GM12878 (cell line): ENCODE measurements around the gene GCH1. TPM values are rescaled to one million over a fixed set of nuclear protein-coding genes. Genes with fewer than 3 reads are reported as not detected.

Experiments used
- ATAC-seq: fragments of 200-7000 bp; cut with Tn5 transposase; 3 replicates; pipeline ENCODE4 v1.9.1; 2020; ENCODE audit warnings: mild to moderate bottlenecking, moderate library complexity
- BruUV-seq: library from RNA; stranded (reverse); fragments of 400-500 nt; replicated peaks from 2 replicates; lab custom pipeline; 2021; lab: Mats Ljungman, UMichigan
- CTCF ChIA-PET: fragments of 300-600 bp; sonication (Branson Sonifier 250); formaldehyde crosslinking; extraction: SDS; loops from one replicate; lab custom pipeline; 2021; ENCODE audit warnings: inconsistent platforms; lab: Yijun Ruan, JAX
- POLR2A ChIA-PET: fragments of 350-600 bp; formaldehyde crosslinking; extraction: SDS; loops from one replicate; lab custom pipeline; 2021; ENCODE audit warnings: inconsistent platforms; lab: Charles Lee
- RAD21 ChIA-PET: fragments of 300-600 bp; sonication (Branson Sonifier 250); formaldehyde crosslinking; loops from one replicate; lab custom pipeline; 2023; ENCODE audit warnings: antibody characterized with exemption; ENCODE audit not compliant: unreplicated experiment; lab: Charles Lee
- SMC1A ChIA-PET: fragments of 300-600 bp; sonication (Branson Sonifier 250); formaldehyde crosslinking; loops from one replicate; lab custom pipeline; 2023; ENCODE audit not compliant: unreplicated experiment, uncharacterized antibody; lab: Charles Lee
- DNase-seq: peaks from one replicate; pipeline ENCODE4 v3.0.0-alpha.2; 2011; ENCODE audit warnings: low read depth, low spot score
- FAIRE-seq: peaks from 3 replicates; lab custom pipeline; 2011; peaks lifted over from hg19 to GRCh38; lab: Jason Lieb, UNC
- H2AFZ ChIP-seq: 2 replicates; pipeline ENCODE4 v1.6.0; 2011; ENCODE audit warnings: low read depth, low read length, control low read depth; ENCODE audit not compliant: control insufficient read depth
- H3K27ac ChIP-seq: 2 replicates; pipeline ENCODE4 v1.5.1; 2011; ENCODE audit warnings: control low read depth; ENCODE audit not compliant: control insufficient read depth, insufficient read depth
- H3K27me3 ChIP-seq, 2 experiments: replicated peaks in 1 of 2; 2 replicates each; pipeline versions ENCODE4 v1.6.0 to v1.6.1; 2011; ENCODE audit warnings: low read length in 1 of 2; ENCODE audit not compliant: control insufficient read depth in 2 of 2, insufficient read depth in 2 of 2
- H3K36me3 ChIP-seq, 2 experiments: 2 replicates each; pipeline ENCODE4 v1.5.1; 2011; ENCODE audit warnings: low read length in 1 of 2; ENCODE audit not compliant: control insufficient read depth in 2 of 2, insufficient read depth in 2 of 2
- H3K4me1 ChIP-seq: 2 replicates; pipeline ENCODE4 v1.6.1; 2011; ENCODE audit warnings: mild to moderate bottlenecking, low read length, moderate library complexity, mixed read lengths; ENCODE audit not compliant: control insufficient read depth, insufficient read depth
- H3K4me2 ChIP-seq: 2 replicates; pipeline ENCODE4 v1.6.0; 2011; ENCODE audit warnings: control low read depth; ENCODE audit not compliant: control insufficient read depth, insufficient read depth
- H3K4me3 ChIP-seq: fragments of 200-600 bp; sonication (generic); 2 replicates; pipeline ENCODE4 v1.5.1; 2016
- H3K79me2 ChIP-seq: 2 replicates; pipeline ENCODE4 v1.6.0; 2011; ENCODE audit warnings: low read length; ENCODE audit not compliant: control insufficient read depth, insufficient read depth
- H3K9ac ChIP-seq: 2 replicates; pipeline ENCODE4 v1.8.0; 2011; ENCODE audit warnings: low read length, control low read depth, mixed read lengths; ENCODE audit not compliant: control insufficient read depth, insufficient read depth
- H3K9me3 ChIP-seq: replicated peaks from 3 replicates; pipeline ENCODE4 v1.5.1; 2011; ENCODE audit warnings: mild to moderate bottlenecking, low read length; ENCODE audit not compliant: control insufficient read depth, insufficient read depth
- H4K20me1 ChIP-seq: 2 replicates; pipeline ENCODE4 v1.6.0; 2011; ENCODE audit not compliant: control insufficient read depth, insufficient read depth
- BHLHE40 ChIP-seq, 2 experiments: fragments of 450-650 bp in 1 of 2; IDR thresholded peaks; 2 replicates each; pipeline ENCODE4 v1.6.1; 2011 to 2017; ENCODE audit warnings: low read depth in 2 of 2, borderline replicate concordance in 1 of 2, improper control_type of control experiment in 1 of 2, low read length in 1 of 2, mild to moderate bottlenecking in 1 of 2
- CHD2 ChIP-seq: IDR thresholded peaks from 2 replicates; pipeline ENCODE4 v1.6.1; 2011; ENCODE audit warnings: low read depth, low read length, improper control_type of control experiment, borderline replicate concordance
- CTCF ChIP-seq, 3 experiments: IDR thresholded peaks in 2 of 3; conservative IDR thresholded peaks in 1 of 3; 2 replicates each; pipeline ENCODE4 v1.5.1; 2011; ENCODE audit warnings: low read depth in 3 of 3, low read length in 3 of 3, mild to moderate bottlenecking in 3 of 3, control low read depth in 2 of 3, moderate library complexity in 2 of 3, inconsistent platforms in 1 of 3, mixed read lengths in 1 of 3; ENCODE audit not compliant: control insufficient read depth in 2 of 3, insufficient read depth in 1 of 3; ENCODE audit errors: extremely low read depth in 1 of 3
- CUX1 ChIP-seq: IDR thresholded peaks from 2 replicates; pipeline ENCODE4 v1.6.1; 2012; ENCODE audit warnings: improper control_type of control experiment, low read depth, low read length; ENCODE audit not compliant: insufficient replicate concordance
- IRF3 ChIP-seq: fragments of 450-650 bp; IDR thresholded peaks from 2 replicates; pipeline ENCODE4 v1.6.1; 2014; ENCODE audit warnings: mild to moderate bottlenecking
- PBX3 ChIP-seq: IDR thresholded peaks from 2 replicates; pipeline ENCODE4 v1.6.1; 2011; ENCODE audit warnings: mild to moderate bottlenecking, low read depth, low read length, moderate library complexity; ENCODE audit not compliant: insufficient replicate concordance
- RAD21 ChIP-seq: IDR thresholded peaks from 2 replicates; pipeline ENCODE4 v1.6.1; 2011; ENCODE audit warnings: mild to moderate bottlenecking, low read depth, low read length, moderate library complexity; ENCODE audit not compliant: insufficient read depth
- RELA ChIP-seq: fragments of 450-650 bp; IDR thresholded peaks from 2 replicates; pipeline ENCODE4 v1.8.0; 2014; ENCODE audit warnings: borderline replicate concordance; ENCODE audit not compliant: partially characterized antibody
- SKIL ChIP-seq: fragments of 450-650 bp; IDR thresholded peaks from 2 replicates; pipeline ENCODE4 v1.6.1; 2017; ENCODE audit warnings: mild to moderate bottlenecking, low read depth, inconsistent platforms; ENCODE audit not compliant: poor library complexity, severe bottlenecking
- SREBF1 ChIP-seq: IDR thresholded peaks from 2 replicates; pipeline ENCODE4 v1.6.1; 2012; ENCODE audit warnings: mild to moderate bottlenecking, low read length
- YY1 ChIP-seq: IDR thresholded peaks from 2 replicates; pipeline ENCODE4 v1.6.1; 2011; ENCODE audit warnings: low read depth, mild to moderate bottlenecking, low read length
- WGBS: methylation state at CpG from one replicate; pipeline ENCODE4 v1.1.6; 2016; ENCODE audit warnings: low lambda C conversion rate; ENCODE audit not compliant: insufficient replicate concordance, insufficient coverage; ENCODE audit errors: missing lambda C conversion rate; 5-methylcytosine and 5-hydroxymethylcytosine counted together
- in situ Hi-C: fragments of 300-500 bp; cut with MboI; formaldehyde crosslinking; loops from 9 replicates; pipeline ENCODE4 v1.14.3; 2018; ENCODE audit warnings: mixed read lengths
- intact Hi-C: fragments of 100-400 bp; cut with micrococcal nuclease; formaldehyde crosslinking; loops from one replicate; pipeline ENCODE4 v1.14.2; 2022; ENCODE audit not compliant: unreplicated experiment
- polyA plus RNA-seq, 11 experiments: library from polyadenylated mRNA; depleted of rRNA in 4 of 11; unstranded in 6 of 11; stranded (reverse) in 5 of 11; fragments of >200 nt; fragmentation: Nextera tagmentation in 4 of 11; fragmentation: Illumina TruSeq in 1 of 11; extraction: Ambion mirVana in 4 of 11; extraction: Trizol in 1 of 11; gene quantifications; 1 replicate in 1 of 11; 2 replicates in 10 of 11; pipeline versions ENCODE4 v1.2.1 to v1.2.3, GENCODE V29; 2011 to 2016; ENCODE audit warnings: inconsistent platforms in 2 of 11, missing spikeins in 2 of 11, low read depth in 1 of 11
- total RNA-seq, 4 experiments: library from RNA; depleted of rRNA in 3 of 4; stranded (reverse); fragments of >200 nt in 3 of 4; fragmentation: Illumina TruSeq in 1 of 4; extraction: Trizol in 1 of 4; gene quantifications; 2 replicates each; pipeline versions ENCODE4 v1.2.1 to v1.2.3, GENCODE V29; 2013 to 2021

Gene GCH1
- total and polyA plus RNA-seq, 10 of the 15 experiments (the other 5 are each of a cell fraction or from before 2014, with no cell fraction given): 25.1 to 37.0 (median 33.8) TPM

- ChIA-PET CTCF (interaction anchor here (0.9 to 1.6 kb wide), 4 partner anchors 8 to 41 kb away, joined by 3 to 6 read pairs (median 4); no protein-coding TSS in a partner anchor), POLR2A (no interaction called here), RAD21 (no interaction called here), SMC1A (no interaction called here)
- BruUV-seq: no TSS peak
- H3K9me3 ChIP-seq: no peaks in the 10 kb centered on the region
- H3K27me3 ChIP-seq: no peaks in the 10 kb centered on the region
- no peaks in the 10 kb centered on the region for H3K79me2 ChIP-seq
- no peak for ATAC-seq
- 100% methylated on average over 1 of the region's 1 CpG for WGBS
- H3K36me3 ChIP-seq: peaks cover 1 to 6% of the 10 kb centered on the region in 2 experiments
- H3K4me1 ChIP-seq: no peaks in the 10 kb centered on the region
- no peak overlapping the region for H3K9ac ChIP-seq
- FAIRE-seq: no peak
- H3K4me3 ChIP-seq: no peak overlapping the region
- no peak overlapping the region for H3K27ac ChIP-seq
- no peaks in the 10 kb centered on the region for H4K20me1 ChIP-seq
- in situ Hi-C loops: no loop called here
- H2AFZ ChIP-seq: no peak overlapping the region
- H3K4me2 ChIP-seq: no peak overlapping the region
- no peak for DNase-seq
- intact Hi-C loops: no loop called here
- TF ChIP-seq YY1: no peak
- no peak for TF ChIP-seq CHD2
- TF ChIP-seq RAD21: 0 out of 2 replicates have a peak, but pooled peaks have one; percentile 20
- no peak for TF ChIP-seq SKIL
- no peak for TF ChIP-seq IRF3
- TF ChIP-seq CTCF (IDR thresholded peaks at IDR 0.05 in 2 of 3, conservative IDR thresholded peaks at IDR 0.05 in 1 of 3; ENCODE audit: control insufficient read depth in 2 of 3, extremely low read depth in 1 of 3, insufficient read depth in 1 of 3, low read depth in 3 of 3, low read length in 3 of 3): peak in 1 of 3 experiments; percentile 2; a peak in 1 of 6 replicates
- no peak for TF ChIP-seq SREBF1
- no peak for TF ChIP-seq CUX1
- no peak for TF ChIP-seq RELA
- no peak for TF ChIP-seq PBX3
- TF ChIP-seq BHLHE40 (IDR thresholded peaks at IDR 0.05; ENCODE audit: borderline replicate concordance in 1 of 2, low read depth in 2 of 2, low read length in 1 of 2): no peak
Measured at GRCh38 chr14:54840798-54841197, 61.8 kb downstream of the GCH1 start.
